Mucosa of descending colon (tissue), 3 donors: Measurements from ENCODE around the gene WASL. TPM values are rescaled to one million over a fixed set of nuclear protein-coding genes. Genes with fewer than 3 reads are reported as not detected.
"Not testable (repeated sequence)": the region's sequence is repeated elsewhere in the genome, so short reads cannot be mapped to it uniquely, and the experiment has no call there.

Experiments used
- ATAC-seq: fragments of 200-7000 bp; cut with Tn5 transposase; one replicate; pipeline ENCODE4 v1.9.1; 2020; ENCODE audit warnings: mild to moderate bottlenecking, moderate library complexity
- DNase-seq, 3 donors: peaks; one replicate each; pipeline ENCODE4 v3.0.0-alpha.2; 2020
- H3K36me3 ChIP-seq: fragments of 200-600 bp; one replicate; pipeline ENCODE4 v1.8.0; 2021; ENCODE audit warnings: low read depth, mild to moderate bottlenecking
- H3K4me1 ChIP-seq: fragments of 200-600 bp; one replicate; pipeline ENCODE4 v1.8.0; 2021; ENCODE audit warnings: low read depth, mild to moderate bottlenecking
- H3K4me3 ChIP-seq: fragments of 200-600 bp; one replicate; pipeline ENCODE4 v1.8.0; 2021; ENCODE audit warnings: mild to moderate bottlenecking
- H3K9me3 ChIP-seq: fragments of 200-600 bp; one replicate; pipeline ENCODE4 v1.8.0; 2021; ENCODE audit warnings: mild to moderate bottlenecking
- CTCF ChIP-seq: fragments of 200-600 bp; IDR thresholded peaks from one replicate; pipeline ENCODE4 v1.8.0; 2022; ENCODE audit warnings: antibody characterized with exemption, mild to moderate bottlenecking
- intact Hi-C, 2 donors: fragments of 100-400 bp; cut with DNase I in 1 of 2; cut with micrococcal nuclease in 1 of 2; formaldehyde crosslinking; loops; one replicate each; pipeline versions ENCODE4 v1.11.0 to v1.11.1; 2022; cut with DNase I, micrococcal nuclease
- total RNA-seq, 3 donors: library from RNA; stranded (reverse); fragmentation: NEBNext Ultra II Directional in 2 of 3; extraction: Animal tissue kit (Norgen Biotek cat#: 25700) in 2 of 3; gene quantifications; one replicate each; pipeline versions ENCODE4 v1.2.1 to v1.2.4, GENCODE V29; 2021 to 2023
- donor health status: DM: no; HTN: no; CAD: no; lungs with moderate emphysema.
- donor health status: DM: no; HTN: no; CAD: no.
- donor health status: DM: no; HTN: yes; CAD: no.

WASL gene
- total RNA-seq, 3 donors from 2014 or later = 72.4 to 117 (median 90.1) TPM

GRCh38 chr7:123637203-123637602 lies 111.6 kb downstream of the WASL start:
- intact Hi-C loops = no loop called here
- no peak for ATAC-seq
- TF ChIP-seq CTCF = no peak
- Histone ChIP-seq H3K4me3 (no peak overlapping the region), H3K4me1 (no peaks in the 10 kb centered on the region), H3K36me3 (no peaks in the 10 kb centered on the region), H3K9me3 (no peaks in the 10 kb centered on the region)
- no peak for DNase-seq

GRCh38 chr7:123635551-123636359 lies 113.0 kb downstream of the WASL start:
- no peaks in the 10 kb centered on the region for H3K36me3 ChIP-seq
- ATAC-seq (no peak), DNase-seq (no peak)
- H3K4me3 ChIP-seq = no peak overlapping the region
- no peaks in the 10 kb centered on the region for H3K4me1 ChIP-seq
- no peak for TF ChIP-seq CTCF
- intact Hi-C loops = no loop called here
- H3K9me3 ChIP-seq = no peaks in the 10 kb centered on the region

GRCh38 chr7:123634011-123634573 lies 114.7 kb downstream of the WASL start:
- intact Hi-C loops = not testable (repeated sequence)

GRCh38 chr7:123633553-123633952 lies 115.2 kb downstream of the WASL start:
- ATAC-seq (no peak), DNase-seq (no peak)
- no peaks in the 10 kb centered on the region for H3K36me3 ChIP-seq
- H3K4me1 ChIP-seq = no peaks in the 10 kb centered on the region
- intact Hi-C loops = no loop called here
- no peak for TF ChIP-seq CTCF
- no peaks in the 10 kb centered on the region for H3K9me3 ChIP-seq
- H3K4me3 ChIP-seq = no peak overlapping the region

More at GRCh38 chr7:123634011-123634573, 114.7 kb downstream of the WASL start:
- not testable (repeated sequence) for DNase-seq, H3K9me3 ChIP-seq, H3K36me3 ChIP-seq, ATAC-seq, H3K4me1 ChIP-seq, H3K4me3 ChIP-seq

- no peak for ATAC-seq
- intact Hi-C loops = no loop called here
- TF ChIP-seq CTCF = no peak
These were observed 116.0 kb downstream of the WASL start for GRCh38 chr7:123632808-123633207.

More at GRCh38 chr7:123632808-123633207, 116.0 kb downstream of the WASL start:
- Histone ChIP-seq H3K4me3 (no peak overlapping the region), H3K9me3 (no peaks in the 10 kb centered on the region), H3K36me3 (no peaks in the 10 kb centered on the region), H3K4me1 (no peaks in the 10 kb centered on the region)
- no peak for DNase-seq

Other genes with a start within 250 kb of the WASL start
- under 1 TPM in 2 of 3 donors, not detected in 1; 0.26 to 0.41 TPM for gene IQUB, start 214.4 kb downstream of the WASL start, total RNA-seq
- 100 to 1,000 TPM in 2 of 3 donors, 10 to 100 TPM in 1; 88.7 to 118 (median 104) TPM for gene NDUFA5, start 191.2 kb downstream of the WASL start, total RNA-seq
- gene ASB15, start 147.2 kb downstream of the WASL start, total RNA-seq = not detected
- under 1 TPM in 1 of 3 donors, not detected in 2; 0.63 TPM for gene LMOD2, start 93.1 kb downstream of the WASL start, total RNA-seq
- not detected for gene HYAL4, start 96.2 kb upstream of the WASL start, total RNA-seq
- gene SPAM1, start 176.2 kb upstream of the WASL start, total RNA-seq = not detected